Aorta (tissue), 5 donors: Measurements from ENCODE around the gene OXGR1. TPM values are rescaled to one million over a fixed set of nuclear protein-coding genes. Genes with fewer than 3 reads are reported as not detected.

Experiments
- ATAC-seq: fragments of 200-7000 bp; cut with Tn5 transposase; one replicate; pipeline ENCODE4 v1.9.1; 2022; ENCODE audit warnings: moderate library complexity; ENCODE audit not compliant: low FRiP score
- DNase-seq, 2 donors: peaks; one replicate each; pipeline ENCODE4 v3.0.0-alpha.2; 2020
- H3K27ac ChIP-seq, 2 donors: one replicate each; pipeline ENCODE4 v1.5.1; 2013; ENCODE audit warnings: low read length in 2 of 2, mild to moderate bottlenecking in 2 of 2, moderate library complexity in 2 of 2, control low read depth in 1 of 2, inconsistent platforms in 1 of 2, low read depth in 1 of 2
- H3K27me3 ChIP-seq, 2 donors: one replicate each; pipeline ENCODE4 v1.6.1; 2013; ENCODE audit warnings: control low read depth in 1 of 2, low read length in 1 of 2, mild to moderate bottlenecking in 1 of 2, moderate library complexity in 1 of 2; ENCODE audit not compliant: insufficient read depth in 2 of 2, control insufficient read depth in 1 of 2
- H3K36me3 ChIP-seq, 2 donors: one replicate each; pipeline ENCODE4 v1.6.1; 2013; ENCODE audit warnings: control low read depth in 1 of 2, low read length in 1 of 2, mild to moderate bottlenecking in 1 of 2; ENCODE audit not compliant: insufficient read depth in 2 of 2, control insufficient read depth in 1 of 2
- H3K4me1 ChIP-seq, 2 donors: one replicate each; pipeline ENCODE4 v1.6.1; 2013; ENCODE audit warnings: low read length in 2 of 2, control low read depth in 1 of 2, mild to moderate bottlenecking in 1 of 2, moderate library complexity in 1 of 2; ENCODE audit not compliant: insufficient read depth in 2 of 2, control insufficient read depth in 1 of 2
- H3K4me3 ChIP-seq, 2 donors: one replicate each; pipeline ENCODE4 v1.5.1; 2013; ENCODE audit warnings: low read length in 2 of 2, control low read depth in 1 of 2, mild to moderate bottlenecking in 1 of 2
- H3K9me3 ChIP-seq: one replicate; pipeline ENCODE4 v1.6.1; 2013; ENCODE audit warnings: mild to moderate bottlenecking, low read length; ENCODE audit not compliant: control insufficient read depth
- WGBS, 2 donors: extraction: QIAGEN DNeasy Blood & Tissue Kit; methylation state at CpG; one replicate each; pipeline ENCODE4 v1.1.7; 2013; 5-methylcytosine and 5-hydroxymethylcytosine counted together
- intact Hi-C, 2 donors: fragments of 100-400 bp; cut with DNase I; formaldehyde crosslinking; loops; one replicate each; pipeline versions ENCODE4 v1.14.2 to v1.15.0; 2022
- polyA plus RNA-seq, 2 donors: library from polyadenylated mRNA; stranded (reverse); fragments of 200-250 nt; gene quantifications; one replicate each; pipeline ENCODE4 v1.2.3, GENCODE V29; 2013
- total RNA-seq, 2 donors: library from RNA; stranded (reverse); fragmentation: NEBNext Ultra II Directional; extraction: Animal tissue kit (Norgen Biotek cat#: 25700); gene quantifications; one replicate each; pipeline ENCODE4 v1.2.1, GENCODE V29; 2021
- donor health status: healthy with polysubstance abuse.
- donor health status: Bipolar disorder and iron deficiency.
- donor health status: DM: no; HTN: no; CAD: no.
- donor health status: DM: no; HTN: no; CAD: no.
- donor health status: DM: yes; HTN: yes; CAD: no.

OXGR1 gene
- total and polyA plus RNA-seq, 4 donors = 1.4 TPM; not detected in 3

DNA sequence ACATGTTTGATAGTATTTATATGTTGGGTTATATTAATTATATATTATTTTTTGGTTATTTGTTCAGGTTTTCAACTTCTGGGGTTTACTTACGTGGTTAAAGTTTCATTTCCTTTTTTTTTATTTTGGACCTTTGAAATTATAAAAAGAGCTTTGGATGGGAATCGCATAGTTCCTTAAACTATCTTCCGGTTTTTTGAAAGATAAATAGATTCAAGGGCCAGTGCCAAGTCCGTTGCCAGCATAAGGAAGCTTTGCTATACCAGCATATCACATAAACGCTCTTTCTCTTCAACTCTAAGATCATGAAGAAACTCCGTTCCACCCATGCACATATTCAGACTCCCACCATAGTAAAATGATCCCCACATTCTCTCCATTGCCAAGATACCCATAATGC is 7.4 kb upstream of the OXGR1 start:
- H3K36me3 ChIP-seq = no peaks in the 10 kb centered on the region
- no peaks in the 10 kb centered on the region for H3K27me3 ChIP-seq
- no peaks in the 10 kb centered on the region for H3K4me1 ChIP-seq
- no peak for ATAC-seq
- WGBS, 2 donors = 44 to 51% methylated on average over 6 of the region's 6 CpGs
- no peak for DNase-seq
- H3K9me3 ChIP-seq = no peaks in the 10 kb centered on the region
- H3K4me3 ChIP-seq = no peak overlapping the region
- intact Hi-C loops = no loop called here
- H3K27ac ChIP-seq = no peak overlapping the region

DNA sequence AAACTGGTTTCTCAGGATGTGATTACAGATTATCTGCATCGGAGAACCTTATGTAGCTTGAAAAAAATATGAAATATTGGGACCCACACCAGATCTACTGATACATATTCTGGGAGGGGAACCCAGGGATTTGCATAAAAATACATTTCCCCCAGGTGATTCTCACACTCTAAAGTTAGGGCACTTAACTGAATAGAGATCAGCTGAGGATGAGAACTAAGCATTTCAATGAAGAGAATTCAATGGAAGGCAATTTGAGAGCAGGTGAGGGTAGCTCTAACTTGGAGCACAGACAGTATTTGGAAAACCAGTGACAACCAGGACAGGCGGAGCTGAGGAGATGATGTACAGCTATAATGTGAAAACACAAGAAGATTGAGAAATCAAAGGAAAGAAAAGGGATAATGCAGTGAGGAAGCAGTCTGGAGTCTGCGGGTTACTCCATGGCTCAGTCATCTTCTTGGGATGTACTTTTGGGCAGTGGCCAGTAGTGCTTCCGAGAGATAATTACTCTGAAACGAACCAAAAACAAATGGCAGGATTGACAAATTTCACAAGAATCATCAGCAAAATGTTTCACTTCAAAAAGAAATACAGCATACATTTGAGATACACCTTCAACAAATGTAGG is 6.1 kb upstream of the OXGR1 start:
- intact Hi-C loops = no loop called here
- no peaks in the 10 kb centered on the region for H3K36me3 ChIP-seq
- no peak overlapping the region for H3K4me3 ChIP-seq
- DNase-seq (no peak), ATAC-seq (no peak)
- H3K9me3 ChIP-seq = no peaks in the 10 kb centered on the region
- no peaks in the 10 kb centered on the region for H3K4me1 ChIP-seq
- no peaks in the 10 kb centered on the region for H3K27me3 ChIP-seq
- 75 to 79% methylated on average over 5 of the region's 5 CpGs for WGBS, 2 donors
- no peak overlapping the region for H3K27ac ChIP-seq

DNA sequence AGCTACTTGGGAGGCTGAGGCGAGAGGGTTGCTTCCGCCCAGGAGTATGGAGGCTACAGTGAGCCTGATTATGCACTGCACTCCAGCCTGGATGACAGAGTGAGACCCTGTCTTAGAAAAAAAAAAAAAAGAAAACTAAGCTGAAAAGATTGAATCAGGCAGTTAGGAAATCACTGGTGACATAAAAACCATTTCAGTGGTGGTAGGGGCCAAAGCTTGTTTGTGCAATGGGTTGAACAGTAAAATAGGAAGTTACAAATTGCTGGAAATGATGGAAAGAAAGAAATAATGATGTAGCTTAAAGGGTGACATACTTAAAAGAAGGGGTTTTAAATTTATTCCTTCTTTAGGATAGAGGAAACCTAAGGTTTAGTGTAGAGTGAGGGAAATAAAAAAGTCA is 4.8 kb upstream of the OXGR1 start:
- Histone ChIP-seq H3K27me3 (no peaks in the 10 kb centered on the region), H3K9me3 (no peaks in the 10 kb centered on the region), H3K36me3 (no peaks in the 10 kb centered on the region)

DNA sequence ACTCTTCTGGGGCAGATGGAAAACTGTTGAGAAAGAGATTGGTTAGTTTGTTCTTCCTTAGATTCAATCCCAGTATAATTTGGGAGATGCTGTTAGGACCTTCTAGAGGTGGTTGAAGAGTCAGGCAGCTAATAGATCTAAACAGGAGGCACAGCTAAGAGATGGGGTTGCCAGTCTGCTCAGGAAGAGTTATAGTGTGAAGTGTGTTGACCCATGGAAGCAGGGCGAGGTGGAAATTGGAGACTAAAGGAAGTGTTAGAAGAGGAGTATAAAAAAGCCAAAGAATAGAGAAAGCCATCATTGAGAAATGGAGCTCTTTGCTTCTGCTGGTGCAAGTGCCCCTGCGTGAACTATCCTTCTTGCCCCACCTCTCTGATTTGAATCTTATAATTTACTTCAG is 3.8 kb upstream of the OXGR1 start:
- H3K27ac ChIP-seq = no peak overlapping the region
- H3K36me3 ChIP-seq = no peaks in the 10 kb centered on the region
- no peaks in the 10 kb centered on the region for H3K9me3 ChIP-seq
- ATAC-seq (no peak), DNase-seq (no peak)
- no peak overlapping the region for H3K4me3 ChIP-seq
- intact Hi-C loops = no loop called here
- 69 to 78% methylated on average over 2 of the region's 2 CpGs for WGBS, 2 donors
- H3K4me1 ChIP-seq = no peaks in the 10 kb centered on the region
- no peaks in the 10 kb centered on the region for H3K27me3 ChIP-seq

More for the DNA sequence above, 4.8 kb upstream of the OXGR1 start:
- no peak for ATAC-seq
- Histone ChIP-seq H3K4me3 (no peak overlapping the region), H3K27ac (no peak overlapping the region), H3K4me1 (no peaks in the 10 kb centered on the region)
- WGBS, 2 donors = 94 to 97% methylated on average over 2 of the region's 2 CpGs
- DNase-seq = no peak
- intact Hi-C loops = no loop called here

DNA sequence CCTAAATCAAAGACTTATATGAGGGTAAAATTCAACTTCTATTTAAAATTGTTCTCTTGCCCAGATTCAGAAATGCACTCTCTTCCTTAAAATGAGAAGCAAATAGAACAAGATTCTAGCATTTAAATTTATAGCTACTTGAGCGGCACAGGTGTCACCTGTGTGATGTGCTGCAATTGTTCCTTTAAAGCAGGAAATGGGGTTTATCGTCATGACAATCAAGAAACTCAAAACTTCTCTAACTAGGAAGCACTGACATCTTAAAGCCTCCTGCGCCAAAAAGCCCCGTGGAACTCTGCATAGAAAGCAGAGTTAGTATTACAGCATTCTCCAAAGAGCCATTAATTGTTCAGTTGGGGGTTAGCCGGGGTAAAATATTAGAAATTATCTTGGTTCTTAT is 2.6 kb upstream of the OXGR1 start:
- Histone ChIP-seq H3K27me3 (no peaks in the 10 kb centered on the region), H3K9me3 (no peaks in the 10 kb centered on the region), H3K36me3 (no peaks in the 10 kb centered on the region), H3K4me1 (no peaks in the 10 kb centered on the region), H3K27ac (no peak overlapping the region), H3K4me3 (no peak overlapping the region)
- DNase-seq (no peak), ATAC-seq (no peak)
- intact Hi-C loops = no loop called here
- 76 to 81% methylated on average over 5 of the region's 5 CpGs for WGBS, 2 donors

DNA sequence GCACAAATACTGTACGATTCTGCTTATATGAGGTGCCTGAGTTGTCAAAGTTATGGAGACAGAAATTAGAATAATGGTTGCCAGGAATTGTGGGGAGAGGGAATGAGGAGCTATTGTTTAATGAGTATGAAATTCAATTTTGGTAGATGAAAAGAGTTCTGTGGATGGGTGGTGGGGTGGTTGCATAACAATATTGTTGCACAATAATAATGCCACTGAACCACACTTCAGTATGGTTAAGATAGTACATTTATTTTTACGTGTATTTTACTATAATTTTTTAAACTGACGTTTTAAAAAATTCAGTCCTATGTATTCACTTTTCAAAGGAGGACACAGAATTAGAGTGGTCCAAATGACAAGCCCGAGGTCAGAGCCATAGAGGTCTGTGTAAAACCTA is 1.8 kb upstream of the OXGR1 start:
- Histone ChIP-seq H3K27me3 (no peaks in the 10 kb centered on the region), H3K36me3 (no peaks in the 10 kb centered on the region), H3K9me3 (no peaks in the 10 kb centered on the region), H3K27ac (no peak overlapping the region), H3K4me1 (no peaks in the 10 kb centered on the region), H3K4me3 (no peak overlapping the region)
- ATAC-seq = no peak
- intact Hi-C loops = no loop called here
- 79% methylated on average over 4 of the region's 4 CpGs for WGBS, 2 donors
- no peak for DNase-seq

DNA sequence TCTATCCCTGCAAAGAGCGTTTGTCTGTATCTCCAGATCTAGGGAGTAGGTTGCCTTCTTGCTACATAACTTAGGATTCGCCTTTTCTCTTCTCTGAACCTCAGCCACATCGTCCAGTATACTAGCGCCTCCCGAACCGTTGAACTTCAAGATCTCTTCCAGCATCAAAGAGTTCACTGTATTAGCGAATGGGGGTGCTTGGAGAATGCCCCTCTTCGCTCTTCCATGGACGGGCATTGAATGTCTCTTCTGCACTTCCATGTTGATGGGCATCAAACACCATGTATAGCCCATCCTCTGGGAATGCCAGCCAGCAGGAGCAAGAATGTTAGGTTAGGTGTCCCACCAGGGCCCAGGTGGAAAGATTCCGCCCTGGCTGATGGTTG is 575 bp upstream of the OXGR1 start:
- intact Hi-C loops = no loop called here
- no peak for DNase-seq
- Histone ChIP-seq H3K27ac (no peak overlapping the region), H3K4me3 (no peak overlapping the region), H3K4me1 (no peaks in the 10 kb centered on the region), H3K36me3 (no peaks in the 10 kb centered on the region), H3K9me3 (no peaks in the 10 kb centered on the region), H3K27me3 (no peaks in the 10 kb centered on the region)
- ATAC-seq = no peak
- 45 to 51% methylated on average over 10 of the region's 10 CpGs for WGBS, 2 donors

DNA sequence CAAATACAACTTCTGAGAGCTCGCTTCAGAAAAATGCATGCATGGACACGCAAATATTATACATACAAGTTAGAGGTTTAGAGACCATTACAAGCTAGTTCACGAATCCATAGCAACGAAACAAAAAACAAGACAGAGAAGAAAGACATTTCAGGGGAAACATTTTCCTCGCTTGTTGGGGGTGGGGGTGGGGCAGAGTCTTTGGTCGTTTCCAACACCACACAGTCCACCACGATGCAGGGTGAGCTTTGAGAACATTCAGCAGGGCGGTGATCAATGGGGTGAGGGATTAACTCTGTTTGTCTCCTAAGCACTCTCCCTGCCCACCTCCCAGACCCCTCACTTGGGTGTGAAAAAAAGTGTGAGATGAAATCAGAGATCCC is 651 bp downstream of the OXGR1 start:
- DNase-seq (no peak), ATAC-seq (peak; percentile 41)
- intact Hi-C loops = no loop called here
- Histone ChIP-seq H3K27ac (no peak overlapping the region), H3K9me3 (no peaks in the 10 kb centered on the region), H3K36me3 (no peaks in the 10 kb centered on the region), H3K27me3 (no peaks in the 10 kb centered on the region), H3K4me1 (no peaks in the 10 kb centered on the region), H3K4me3 (peak overlapping the region in 1 of 2 donors; percentile 1)
- WGBS, 2 donors = 23 to 25% methylated on average over 8 of the region's 8 CpGs

DNA sequence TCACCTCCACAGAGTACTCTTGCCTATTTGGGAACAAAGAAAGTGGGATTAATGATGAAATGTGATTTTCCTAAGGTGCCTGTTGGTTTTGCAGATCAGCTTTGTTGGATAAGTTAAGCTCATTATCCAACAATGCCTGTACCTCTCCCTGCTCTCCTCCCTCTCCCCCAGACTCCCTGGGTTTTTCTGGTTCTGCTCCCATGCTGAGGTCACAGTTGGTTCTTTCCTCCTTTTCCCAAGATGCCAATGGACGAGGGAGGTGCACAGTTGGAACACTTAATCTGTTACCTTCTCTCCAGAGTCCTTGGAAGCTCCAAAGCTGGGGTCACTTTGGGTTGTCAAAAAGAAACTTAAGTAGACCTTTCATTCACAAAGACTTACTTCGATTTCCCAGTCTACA is 1.6 kb downstream of the OXGR1 start:
- no peak for DNase-seq
- no peak for ATAC-seq
- H3K9me3 ChIP-seq = no peaks in the 10 kb centered on the region
- H3K36me3 ChIP-seq = no peaks in the 10 kb centered on the region
- no peak overlapping the region for H3K27ac ChIP-seq
- H3K4me3 ChIP-seq = no peak overlapping the region
- no peaks in the 10 kb centered on the region for H3K4me1 ChIP-seq
- H3K27me3 ChIP-seq = no peaks in the 10 kb centered on the region
- WGBS, 2 donors = 70 to 71% methylated on average over 2 of the region's 2 CpGs
- intact Hi-C loops = no loop called here
